Measurements from ENCODE around the gene SPTBN5. TPM values are rescaled to one million over a fixed set of nuclear protein-coding genes. Genes with fewer than 3 reads are reported as not detected.

The SPTBN5 gene
- total RNA-seq, 2 experiments from 2014 or later, result 0.03 to 0.17 TPM

- no peaks in the 10 kb centered on the region for H3K9me3 ChIP-seq (ENCODE audit: low read length)
- DNase-seq (ENCODE audit: low spot score), result no peak
- no peak overlapping the region for H3K27ac ChIP-seq (ENCODE audit: low read depth, low read length, poor library complexity, severe bottlenecking)
- H3K9me2 ChIP-seq (ENCODE audit: insufficient read depth, low read length), result no peaks in the 10 kb centered on the region
- H3K4me1 ChIP-seq (ENCODE audit: insufficient read depth, low read length, poor library complexity, severe bottlenecking), result no peaks in the 10 kb centered on the region
- no peak overlapping the region for H3K4me3 ChIP-seq (ENCODE audit: low read depth, low read length, poor library complexity, severe bottlenecking)
- TF ChIP-seq EZH2phosphoT487 (IDR thresholded peaks at IDR 0.05; ENCODE audit: borderline replicate concordance, low read depth, low read length), result no peak
- ChIA-PET POLR2A (interaction anchor here (0.6 kb wide), 1 partner anchor 280 kb away, joined by 5 read pairs; no protein-coding TSS in a partner anchor), CTCF (ENCODE audit: unreplicated experiment) (no interaction called here)
- intact Hi-C loops (cut with micrococcal nuclease; ENCODE audit: unreplicated experiment), result no loop called here
- H3K36me3 ChIP-seq (ENCODE audit: insufficient read depth, low read length), result peaks cover 10% of the 10 kb centered on the region; the same call in 1 of the 2 replicates
- no peaks in the 10 kb centered on the region for H4K20me1 ChIP-seq (ENCODE audit: insufficient read depth, low read length)
- no TSS peak for BruUV-seq (replicated peaks)
- no peak overlapping the region for H3K4me2 ChIP-seq (ENCODE audit: low read length)
- no peaks in the 10 kb centered on the region for H3K79me2 ChIP-seq (ENCODE audit: insufficient read depth, low read depth, low read length)
- no peak overlapping the region for H2AFZ ChIP-seq (ENCODE audit: low read length)
Measured at GRCh38 chr15:41941644-41942415, 48.0 kb upstream of the SPTBN5 start.

DNA sequence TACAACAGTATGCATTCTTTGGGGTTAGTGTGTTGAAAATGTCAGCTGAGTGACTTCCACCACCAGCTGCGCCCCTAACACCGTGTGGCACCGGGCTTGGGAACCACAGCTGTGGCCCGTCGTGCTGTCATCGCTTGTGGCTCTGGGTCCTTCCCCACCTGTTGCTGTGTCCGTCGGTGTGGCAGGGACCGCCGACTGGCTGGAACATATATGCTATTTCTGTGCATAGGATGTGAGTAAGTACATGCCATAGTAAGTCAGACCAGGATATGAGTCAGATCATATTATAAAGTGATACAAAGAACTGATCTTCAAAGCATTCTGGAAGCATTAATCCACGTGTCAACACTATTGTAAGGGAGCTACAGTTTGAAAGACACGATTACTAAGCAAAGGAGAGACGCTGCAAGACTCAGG lies 46.6 kb upstream of the SPTBN5 start:
- no peak overlapping the region for H3K27ac ChIP-seq (ENCODE audit: low read depth, low read length, poor library complexity, severe bottlenecking)
- H3K4me1 ChIP-seq (ENCODE audit: insufficient read depth, low read length, poor library complexity, severe bottlenecking), result peaks cover 3% of the 10 kb centered on the region
- no peak for DNase-seq (ENCODE audit: low spot score)
- no peaks in the 10 kb centered on the region for H3K79me2 ChIP-seq (ENCODE audit: insufficient read depth, low read depth, low read length)
- no peaks in the 10 kb centered on the region for H3K9me3 ChIP-seq (ENCODE audit: low read length)
- no peaks in the 10 kb centered on the region for H4K20me1 ChIP-seq (ENCODE audit: insufficient read depth, low read length)
- ChIA-PET CTCF (ENCODE audit: unreplicated experiment) (no interaction called here), POLR2A (interaction anchor here (0.7 to 1.0 kb wide), 2 partner anchors 28 to 1520 kb away, joined by 3 read pairs; no protein-coding TSS in a partner anchor)
- no peak overlapping the region for H3K4me2 ChIP-seq (ENCODE audit: low read length)
- H2AFZ ChIP-seq (ENCODE audit: low read length), result no peak overlapping the region
- intact Hi-C loops (cut with micrococcal nuclease; ENCODE audit: unreplicated experiment), result no loop called here
- BruUV-seq (replicated peaks), result no TSS peak
- no peaks in the 10 kb centered on the region for H3K9me2 ChIP-seq (ENCODE audit: insufficient read depth, low read length)
- H3K4me3 ChIP-seq (ENCODE audit: low read depth, low read length, poor library complexity, severe bottlenecking), result no peak overlapping the region
- TF ChIP-seq CTCF (conservative IDR thresholded peaks at IDR 0.05; ENCODE audit: low read length) (no peak), EZH2phosphoT487 (IDR thresholded peaks at IDR 0.05; ENCODE audit: borderline replicate concordance, low read depth, low read length) (no peak)
- H3K36me3 ChIP-seq (ENCODE audit: insufficient read depth, low read length), result peaks cover 10% of the 10 kb centered on the region; the same call in 1 of the 2 replicates

- peaks cover 7% of the 10 kb centered on the region for H3K4me1 ChIP-seq (ENCODE audit: insufficient read depth, low read length, poor library complexity, severe bottlenecking)
- POLR2A ChIA-PET, result interaction anchor here (0.7 to 1.0 kb wide), 2 partner anchors 28 to 1520 kb away, joined by 3 read pairs; no protein-coding TSS in a partner anchor
- H3K27ac ChIP-seq (ENCODE audit: low read depth, low read length, poor library complexity, severe bottlenecking), result no peak overlapping the region
- intact Hi-C loops (cut with micrococcal nuclease; ENCODE audit: unreplicated experiment), result no loop called here
- H3K36me3 ChIP-seq (ENCODE audit: insufficient read depth, low read length), result peaks cover 10% of the 10 kb centered on the region; the same call in 1 of the 2 replicates
- no peaks in the 10 kb centered on the region for H3K79me2 ChIP-seq (ENCODE audit: insufficient read depth, low read depth, low read length)
- TF ChIP-seq EZH2phosphoT487 (IDR thresholded peaks at IDR 0.05; ENCODE audit: borderline replicate concordance, low read depth, low read length), result no peak
- TF ChIP-seq CTCF (conservative IDR thresholded peaks at IDR 0.05; ENCODE audit: low read length), result no peak
- H3K4me3 ChIP-seq (ENCODE audit: low read depth, low read length, poor library complexity, severe bottlenecking), result no peak overlapping the region
- no TSS peak for BruUV-seq (replicated peaks)
- no peak overlapping the region for H2AFZ ChIP-seq (ENCODE audit: low read length)
- no peaks in the 10 kb centered on the region for H3K9me2 ChIP-seq (ENCODE audit: insufficient read depth, low read length)
- no peaks in the 10 kb centered on the region for H3K9me3 ChIP-seq (ENCODE audit: low read length)
- no peak overlapping the region for H3K4me2 ChIP-seq (ENCODE audit: low read length)
- no peaks in the 10 kb centered on the region for H4K20me1 ChIP-seq (ENCODE audit: insufficient read depth, low read length)
- CTCF ChIA-PET (ENCODE audit: unreplicated experiment), result no interaction called here
- DNase-seq (ENCODE audit: low spot score), result no peak
Measured at GRCh38 chr15:41939986-41940385, 46.1 kb upstream of the SPTBN5 start.
